KOPT-K1 (cell line): ENCODE results near the gene FARS2.

Experiments
- H3K27ac ChIP-seq: fragments of 200-600 bp; sonication (generic); 2 replicates; pipeline ENCODE4 v1.5.1; 2016; ENCODE audit warnings: antibody characterized with exemption, mild to moderate bottlenecking, low read depth, low read length; ENCODE audit not compliant: poor library complexity, severe bottlenecking
- H3K36me3 ChIP-seq: fragments of 200-600 bp; sonication (generic); 2 replicates; pipeline ENCODE4 v1.5.1; 2017; ENCODE audit warnings: antibody characterized with exemption, mild to moderate bottlenecking, low read length, moderate library complexity; ENCODE audit not compliant: insufficient read depth
- H3K9me3 ChIP-seq: fragments of 200-600 bp; sonication (generic); 2 replicates; pipeline ENCODE4 v1.5.1; 2017; ENCODE audit warnings: antibody characterized with exemption, low read length, mild to moderate bottlenecking; ENCODE audit not compliant: insufficient read depth, poor library complexity, severe bottlenecking

The FARS2 gene

DNA sequence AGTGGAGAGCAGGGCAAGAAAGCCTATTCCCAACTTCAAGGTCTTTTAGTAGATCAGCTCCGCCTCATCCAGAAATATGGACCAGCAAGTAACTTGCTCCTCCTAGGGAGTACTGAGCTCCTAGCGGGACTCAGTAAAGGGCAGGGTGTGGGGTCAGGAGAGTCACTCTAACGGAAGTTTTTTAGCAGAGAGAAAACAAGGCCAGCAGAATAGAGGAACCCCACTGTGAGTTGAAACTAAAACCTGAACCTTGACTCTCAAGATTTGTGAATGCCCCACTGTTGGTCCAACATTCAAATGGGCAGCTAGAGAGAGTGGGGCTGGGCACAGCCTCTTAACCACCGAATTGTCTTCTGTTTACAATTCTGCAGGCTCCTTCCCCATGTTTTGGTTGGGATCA, 244.8 kb downstream of the FARS2 start:
- Histone ChIP-seq H3K36me3 (no peaks in the 10 kb centered on the region), H3K9me3 (no peaks in the 10 kb centered on the region), H3K27ac (peak overlapping the region; percentile 89)

- H3K27ac ChIP-seq: peak overlapping the region; percentile 89
- no peaks in the 10 kb centered on the region for H3K9me3 ChIP-seq
- H3K36me3 ChIP-seq: no peaks in the 10 kb centered on the region
Measured at GRCh38 chr6:5506597-5506996, 245.3 kb downstream of the FARS2 start.

DNA sequence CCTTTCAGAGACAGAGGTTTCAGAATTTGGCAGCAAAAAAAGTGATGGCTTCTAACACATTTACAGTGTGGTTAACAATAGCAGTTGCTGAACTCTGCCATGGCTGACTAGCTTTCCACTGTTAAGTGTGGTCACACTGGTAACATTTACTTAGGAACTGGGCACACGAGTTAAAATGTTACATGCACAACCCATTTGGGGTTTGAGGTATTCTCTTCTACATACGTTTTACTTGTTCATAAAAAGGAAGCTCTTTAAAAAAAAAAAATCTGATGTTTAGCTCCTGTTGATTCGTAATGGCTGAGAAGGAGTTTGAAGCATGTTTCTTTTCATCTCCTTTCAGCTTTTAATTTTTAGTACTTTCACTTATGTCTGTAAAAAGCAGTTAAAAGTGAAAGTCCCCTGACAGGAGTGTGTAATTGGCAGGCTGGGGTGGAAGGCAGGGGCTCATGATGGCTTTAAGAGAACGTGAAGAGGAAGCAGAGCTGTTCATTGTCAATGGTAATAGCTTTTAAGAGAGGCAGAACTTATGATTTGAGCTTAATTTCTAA, 245.9 kb downstream of the FARS2 start:
- no peaks in the 10 kb centered on the region for H3K9me3 ChIP-seq
- H3K36me3 ChIP-seq: no peaks in the 10 kb centered on the region
- peak overlapping the region; percentile 89 for H3K27ac ChIP-seq

GRCh38 chr6:5509106-5509505, 247.8 kb downstream of the FARS2 start:
- H3K27ac ChIP-seq: peak overlapping the region; percentile 89
- no peaks in the 10 kb centered on the region for H3K36me3 ChIP-seq
- no peaks in the 10 kb centered on the region for H3K9me3 ChIP-seq

- no peak overlapping the region for H3K27ac ChIP-seq
- no peaks in the 10 kb centered on the region for H3K9me3 ChIP-seq
- H3K36me3 ChIP-seq: no peaks in the 10 kb centered on the region
Measured at GRCh38 chr6:5510331-5511133, 249.2 kb downstream of the FARS2 start.

DNA sequence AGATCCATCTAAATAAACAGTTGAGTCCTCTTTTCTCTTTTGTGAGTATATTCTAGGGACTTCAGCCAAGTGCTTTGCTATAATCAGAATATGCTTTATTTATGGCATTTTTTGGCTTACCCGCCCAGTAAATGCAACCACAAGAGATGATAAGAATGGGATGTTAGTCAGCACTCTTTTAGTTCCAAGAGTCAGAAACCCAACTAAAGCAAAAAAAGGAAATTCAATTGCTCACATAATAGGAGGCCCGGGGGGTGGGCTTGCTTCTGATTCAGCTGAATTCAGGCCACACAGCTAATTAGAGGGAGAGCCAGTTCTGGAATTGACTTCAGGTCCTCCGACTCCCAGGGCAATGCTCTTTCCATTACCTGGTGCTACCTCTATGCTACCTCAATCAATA, 250.6 kb downstream of the FARS2 start:
- Histone ChIP-seq H3K27ac (no peak overlapping the region), H3K9me3 (no peaks in the 10 kb centered on the region), H3K36me3 (no peaks in the 10 kb centered on the region)

DNA sequence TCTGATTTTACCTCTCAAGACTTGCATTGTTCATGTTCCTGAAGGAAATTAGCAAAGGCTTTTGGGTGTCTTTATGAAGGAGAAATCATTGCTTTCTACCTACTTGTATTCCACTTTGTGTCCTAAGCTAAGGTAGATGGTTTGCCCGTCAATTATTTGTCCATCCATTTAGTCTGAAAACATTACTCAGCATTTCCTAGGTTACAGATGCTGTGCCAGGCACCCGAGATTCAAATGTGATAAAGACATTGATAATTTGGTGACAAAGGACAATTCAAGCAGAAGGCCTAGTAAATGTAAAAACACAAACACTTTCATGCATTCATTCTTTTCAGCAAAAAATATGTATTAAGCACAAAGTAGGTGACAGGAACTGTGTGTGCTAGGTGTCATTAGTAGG, 251.1 kb downstream of the FARS2 start:
- H3K36me3 ChIP-seq: no peaks in the 10 kb centered on the region
- no peaks in the 10 kb centered on the region for H3K9me3 ChIP-seq
- H3K27ac ChIP-seq: no peak overlapping the region

- H3K9me3 ChIP-seq: no peaks in the 10 kb centered on the region
- no peaks in the 10 kb centered on the region for H3K36me3 ChIP-seq
- H3K27ac ChIP-seq: no peak overlapping the region
Measured at GRCh38 chr6:5513408-5513807, 252.1 kb downstream of the FARS2 start.

DNA sequence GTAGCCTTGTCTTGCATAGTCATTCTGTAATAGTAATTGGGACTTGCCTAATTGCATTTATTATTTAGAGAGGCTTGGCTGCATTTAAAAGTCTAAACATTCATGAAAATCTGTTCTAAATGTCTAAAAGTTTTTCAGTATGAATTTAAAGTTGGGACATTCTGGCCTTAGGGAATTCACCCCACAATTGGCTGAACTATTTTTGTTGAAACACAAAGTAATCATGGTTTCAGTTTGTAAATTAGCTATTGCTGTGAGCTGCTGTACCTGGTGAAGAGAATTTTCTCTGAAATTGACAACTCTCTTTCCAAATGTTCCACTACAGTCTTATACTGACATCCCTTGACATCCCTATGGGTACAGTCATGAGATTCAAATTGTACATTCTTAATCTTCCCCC, 253.0 kb downstream of the FARS2 start:
- Histone ChIP-seq H3K9me3 (no peaks in the 10 kb centered on the region), H3K27ac (no peak overlapping the region), H3K36me3 (no peaks in the 10 kb centered on the region)

DNA sequence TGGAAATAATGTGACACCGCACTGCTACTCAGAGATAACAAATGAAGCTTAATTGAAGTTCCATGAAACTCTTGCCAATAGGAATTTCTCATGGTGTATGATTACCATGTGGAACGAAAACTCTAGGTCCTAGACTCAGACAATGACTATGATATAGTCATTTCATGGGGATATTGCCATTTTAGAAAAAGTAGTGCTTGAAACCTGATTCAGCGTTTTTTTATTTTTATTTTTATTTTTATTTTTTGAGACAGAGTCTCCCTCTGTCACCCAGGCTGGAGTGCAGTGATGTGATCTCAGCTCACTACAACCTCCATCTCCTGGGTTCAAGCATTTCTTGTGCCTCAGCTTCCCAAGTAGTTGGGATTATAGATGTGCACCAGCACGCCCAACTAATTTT, 253.9 kb downstream of the FARS2 start:
- no peak overlapping the region for H3K27ac ChIP-seq
- no peaks in the 10 kb centered on the region for H3K36me3 ChIP-seq
- no peaks in the 10 kb centered on the region for H3K9me3 ChIP-seq

DNA sequence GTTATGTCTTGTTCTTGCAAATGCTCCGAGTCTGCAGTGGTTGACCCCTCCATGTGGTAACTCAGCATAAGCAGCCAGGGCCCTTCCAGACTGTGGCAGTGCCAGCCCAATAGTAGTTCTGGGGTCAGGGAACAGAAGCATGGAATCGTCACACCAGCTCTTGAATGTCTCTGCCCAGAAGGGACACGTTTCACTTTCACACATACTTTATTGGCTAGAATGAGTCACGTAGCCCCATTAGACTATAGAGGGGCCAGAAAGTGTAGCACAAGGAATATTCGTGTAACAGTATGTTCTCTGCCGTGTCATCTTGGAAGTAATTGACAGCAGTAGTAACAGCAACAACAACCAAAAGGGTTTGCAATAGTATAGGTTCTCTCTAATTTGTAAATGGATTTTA, 254.7 kb downstream of the FARS2 start:
- Histone ChIP-seq H3K36me3 (no peaks in the 10 kb centered on the region), H3K9me3 (no peaks in the 10 kb centered on the region), H3K27ac (peak overlapping the region; percentile 8)

- Histone ChIP-seq H3K36me3 (no peaks in the 10 kb centered on the region), H3K27ac (peak overlapping the region; percentile 55), H3K9me3 (no peaks in the 10 kb centered on the region)
Measured at GRCh38 chr6:5517796-5518195, 256.5 kb downstream of the FARS2 start.

GRCh38 chr6:5518936-5519491, 257.7 kb downstream of the FARS2 start:
- no peaks in the 10 kb centered on the region for H3K36me3 ChIP-seq
- no peaks in the 10 kb centered on the region for H3K9me3 ChIP-seq
- peak overlapping the region; percentile 60 for H3K27ac ChIP-seq

DNA sequence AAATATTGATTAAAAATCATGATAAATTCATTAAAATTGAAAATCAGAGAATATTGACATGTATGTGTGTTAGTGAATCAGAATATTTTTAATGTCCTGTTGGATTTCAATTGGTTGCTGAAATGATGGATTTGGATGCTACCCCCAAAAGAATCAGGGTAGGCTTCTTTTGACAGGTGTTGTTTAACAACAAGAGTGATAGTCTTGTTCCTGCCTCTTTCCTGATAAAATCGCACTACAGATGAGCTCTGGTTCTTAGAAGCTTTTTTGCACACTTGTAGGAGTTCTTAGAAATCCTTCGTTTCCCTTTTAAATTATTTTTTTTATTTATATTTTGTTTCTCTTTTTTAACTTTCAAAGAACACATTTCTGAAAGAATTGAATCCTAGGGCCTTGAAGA, 259.5 kb downstream of the FARS2 start:
- H3K27ac ChIP-seq: peak overlapping the region; percentile 60
- no peaks in the 10 kb centered on the region for H3K9me3 ChIP-seq
- H3K36me3 ChIP-seq: no peaks in the 10 kb centered on the region

DNA sequence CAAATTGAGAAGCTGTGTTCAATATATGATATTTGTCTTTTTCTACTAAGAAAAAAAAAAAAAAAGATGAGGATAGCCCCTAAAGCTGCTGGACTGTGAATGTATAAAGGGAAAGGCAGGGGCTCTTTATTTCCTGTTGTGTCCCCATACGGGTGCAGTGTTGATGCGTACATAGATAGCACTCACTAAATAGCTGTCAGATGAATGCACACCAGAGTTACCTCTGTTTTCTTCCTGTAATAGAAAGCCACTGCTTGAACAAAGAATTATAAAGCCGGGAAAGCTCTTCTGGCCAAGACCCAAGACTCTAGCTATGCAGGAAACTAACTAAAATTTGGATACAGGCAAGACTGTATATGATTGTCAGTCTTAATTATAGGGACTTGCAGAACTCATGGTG, 260.0 kb downstream of the FARS2 start:
- Histone ChIP-seq H3K9me3 (no peaks in the 10 kb centered on the region), H3K36me3 (no peaks in the 10 kb centered on the region), H3K27ac (peak overlapping the region; percentile 60)

GRCh38 chr6:5522147-5522546, 260.8 kb downstream of the FARS2 start:
- Histone ChIP-seq H3K9me3 (no peaks in the 10 kb centered on the region), H3K36me3 (no peaks in the 10 kb centered on the region), H3K27ac (peak overlapping the region; percentile 60)
